Spleen (tissue), 11 donors: ENCODE measurements around the gene LACRT. TPM values are rescaled to one million over a fixed set of nuclear protein-coding genes. Genes with fewer than 3 reads are reported as not detected.

Experiments
- DNase-seq: peaks from one replicate; pipeline ENCODE4 v3.0.0-alpha.2; 2020
- H3K27ac ChIP-seq, 8 donors: fragments of 200-600 bp; sonication (generic) in 7 of 8; 1 replicate in 4 of 8; 2 replicates in 4 of 8; pipeline versions ENCODE4 v1.5.0 to v1.8.0; 2016 to 2021; ENCODE audit warnings: inconsistent platforms in 4 of 8, mild to moderate bottlenecking in 4 of 8, moderate library complexity in 1 of 8
- H3K27me3 ChIP-seq, 7 donors: fragments of 200-600 bp; sonication (generic) in 6 of 7; replicated peaks in 1 of 7; 1 replicate in 4 of 7; 2 replicates in 3 of 7; pipeline versions ENCODE4 v1.5.0 to v1.8.0; 2016 to 2021; ENCODE audit warnings: inconsistent platforms in 3 of 7, mild to moderate bottlenecking in 1 of 7
- H3K36me3 ChIP-seq, 6 donors: fragments of 200-600 bp; sonication (generic) in 5 of 6; 1 replicate in 4 of 6; 2 replicates in 2 of 6; pipeline versions ENCODE4 v1.5.0 to v1.8.0; 2016 to 2021; ENCODE audit warnings: inconsistent platforms in 2 of 6
- H3K4me1 ChIP-seq, 6 donors: fragments of 200-600 bp; sonication (generic) in 5 of 6; 1 replicate in 3 of 6; 2 replicates in 3 of 6; pipeline versions ENCODE4 v1.5.0 to v1.8.0; 2016 to 2021; ENCODE audit warnings: inconsistent platforms in 3 of 6
- H3K4me3 ChIP-seq, 8 donors: fragments of 200-600 bp; sonication (generic) in 7 of 8; 1 replicate in 4 of 8; 2 replicates in 4 of 8; pipeline versions ENCODE4 v1.5.0 to v1.8.0; 2016 to 2021; ENCODE audit warnings: inconsistent platforms in 4 of 8, mild to moderate bottlenecking in 4 of 8, moderate library complexity in 2 of 8
- H3K9me3 ChIP-seq, 8 donors: fragments of 200-600 bp; sonication (generic) in 7 of 8; 1 replicate in 4 of 8; 2 replicates in 4 of 8; pipeline versions ENCODE4 v1.5.0 to v1.8.0; 2016 to 2021; ENCODE audit warnings: inconsistent platforms in 4 of 8
- POLR2A ChIP-seq, 3 donors: fragments of 450-650 bp; IDR thresholded peaks; one replicate each; pipeline ENCODE4 v1.5.1; 2017; ENCODE audit warnings: antibody characterized with exemption in 3 of 3, mild to moderate bottlenecking in 1 of 3
- POLR2AphosphoS5 ChIP-seq, 3 donors: sonication (generic); formaldehyde crosslinking; IDR thresholded peaks; one replicate each; pipeline ENCODE4 v1.5.1; 2017; ENCODE audit warnings: antibody characterized with exemption in 3 of 3
- WGBS, 5 donors: extraction: QIAGEN DNeasy Blood & Tissue Kit in 3 of 5; methylation state at CpG; one replicate each; pipeline versions ENCODE4 v1.1.5 to v1.1.7; 2013 to 2018; 5-methylcytosine and 5-hydroxymethylcytosine counted together
- intact Hi-C: fragments of 100-400 bp; cut with DNase I; formaldehyde crosslinking; loops from one replicate; pipeline ENCODE4 v1.15.0; 2023; ENCODE audit warnings: low total_unique reads
- polyA plus RNA-seq, 3 donors: library from polyadenylated mRNA; stranded (reverse); fragments of 200-250 nt; gene quantifications; one replicate each; pipeline ENCODE4 v1.2.1, GENCODE V29; 2013
- total RNA-seq, 7 donors: library from RNA; depleted of rRNA in 3 of 7; stranded (reverse); fragments of >200 nt in 3 of 7; fragmentation: NEBNext Ultra II Directional in 4 of 7; extraction: Animal tissue kit (Norgen Biotek cat#: 25700) in 4 of 7; gene quantifications; one replicate each; pipeline versions ENCODE4 v1.1.0 to v1.2.1, GENCODE V29; 2016 to 2021
- TF ChIP-seq, protein P1 (sequence below), 11 experiments: fragments of 200-600 bp in 7 of 11; fragments of 450-650 bp in 4 of 11; sonication (generic) in 4 of 11; IDR thresholded peaks in 8 of 11; conservative IDR thresholded peaks in 3 of 11; 1 replicate in 7 of 11; 2 replicates in 4 of 11; pipeline versions ENCODE4 v1.4.0 to v1.8.0; 2016 to 2021; ENCODE audit warnings: antibody characterized with exemption in 11 of 11, inconsistent platforms in 4 of 11, mild to moderate bottlenecking in 1 of 11
- donor health status: healthy with polysubstance abuse.
- donor health status: DM: no; HTN: no; CAD: no; lungs with moderate emphysema.
- donor health status: DM: no; HTN: no; CAD: no.
- donor health status: Bipolar disorder and iron deficiency.
- donor health status: healthy.
- donor health status: DM: no; HTN: no; CAD: no.
- donor health status: DM: yes; HTN: yes; CAD: no.

LACRT gene
- total and polyA plus RNA-seq, 10 donors: not detected

DNA sequence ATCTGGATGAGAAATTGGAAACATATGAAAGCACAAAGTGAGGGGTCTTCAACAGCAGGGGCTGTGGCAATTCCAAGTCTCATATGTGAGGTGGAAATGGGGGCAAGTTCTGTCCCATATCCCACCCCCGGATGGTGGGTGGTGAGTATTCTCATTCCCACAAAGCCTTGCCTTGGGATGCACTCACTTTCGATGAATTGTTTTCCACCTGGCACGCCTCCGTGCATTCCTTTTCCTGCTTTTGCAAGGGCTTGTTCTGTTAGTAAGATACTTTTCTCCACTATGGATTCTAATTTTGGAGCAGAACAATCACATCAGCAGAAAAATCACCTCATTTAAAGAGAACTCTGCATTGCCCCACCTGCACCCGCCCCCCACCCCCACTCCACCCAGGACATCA is 3.1 kb downstream of the LACRT start:
- intact Hi-C loops: no loop called here
- H3K27ac ChIP-seq: no peak overlapping the region
- no peak for DNase-seq
- no peaks in the 10 kb centered on the region for H3K4me1 ChIP-seq
- TF ChIP-seq POLR2AphosphoS5 (IDR thresholded peaks at IDR 0.05) (no peak), POLR2A (IDR thresholded peaks at IDR 0.05) (no peak)
- TF ChIP-seq, protein P1, sequence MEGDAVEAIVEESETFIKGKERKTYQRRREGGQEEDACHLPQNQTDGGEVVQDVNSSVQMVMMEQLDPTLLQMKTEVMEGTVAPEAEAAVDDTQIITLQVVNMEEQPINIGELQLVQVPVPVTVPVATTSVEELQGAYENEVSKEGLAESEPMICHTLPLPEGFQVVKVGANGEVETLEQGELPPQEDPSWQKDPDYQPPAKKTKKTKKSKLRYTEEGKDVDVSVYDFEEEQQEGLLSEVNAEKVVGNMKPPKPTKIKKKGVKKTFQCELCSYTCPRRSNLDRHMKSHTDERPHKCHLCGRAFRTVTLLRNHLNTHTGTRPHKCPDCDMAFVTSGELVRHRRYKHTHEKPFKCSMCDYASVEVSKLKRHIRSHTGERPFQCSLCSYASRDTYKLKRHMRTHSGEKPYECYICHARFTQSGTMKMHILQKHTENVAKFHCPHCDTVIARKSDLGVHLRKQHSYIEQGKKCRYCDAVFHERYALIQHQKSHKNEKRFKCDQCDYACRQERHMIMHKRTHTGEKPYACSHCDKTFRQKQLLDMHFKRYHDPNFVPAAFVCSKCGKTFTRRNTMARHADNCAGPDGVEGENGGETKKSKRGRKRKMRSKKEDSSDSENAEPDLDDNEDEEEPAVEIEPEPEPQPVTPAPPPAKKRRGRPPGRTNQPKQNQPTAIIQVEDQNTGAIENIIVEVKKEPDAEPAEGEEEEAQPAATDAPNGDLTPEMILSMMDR (IDR thresholded peaks at IDR 0.05 in 8 of 11, conservative IDR thresholded peaks at IDR 0.05 in 3 of 11): no peak
- WGBS, 5 donors: 78 to 88% (median 80%) methylated on average over 5 of the region's 5 CpGs
- no peak overlapping the region for H3K4me3 ChIP-seq
- H3K27me3 ChIP-seq: peaks cover 0 to 23% (median 0%) of the 10 kb centered on the region in 7 donors
- peaks cover 0 to 21% (median 12%) of the 10 kb centered on the region in 8 donors for H3K9me3 ChIP-seq
- no peaks in the 10 kb centered on the region for H3K36me3 ChIP-seq

DNA sequence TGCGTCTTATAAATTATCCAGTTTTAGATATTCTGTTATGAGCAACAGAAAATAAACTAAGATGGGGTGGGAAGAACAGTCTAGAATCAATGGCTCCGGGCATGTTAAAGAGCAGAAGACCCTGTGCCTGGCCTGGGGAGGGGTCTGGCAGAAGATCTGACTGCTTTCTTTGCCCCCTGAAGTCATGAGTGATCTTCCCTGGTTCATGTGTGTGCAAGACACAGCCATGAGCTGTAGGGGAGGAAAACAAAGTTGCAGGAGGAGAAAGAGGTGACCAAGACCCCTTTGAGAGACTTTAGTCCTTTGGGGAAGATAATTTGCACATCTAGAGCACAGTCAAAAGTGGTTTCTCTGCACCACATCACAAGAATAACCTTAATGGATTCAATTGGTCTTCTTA is 4.8 kb downstream of the LACRT start:
- H3K36me3 ChIP-seq: no peaks in the 10 kb centered on the region
- H3K4me3 ChIP-seq: no peak overlapping the region
- DNase-seq: no peak
- peaks cover 0 to 38% (median 0%) of the 10 kb centered on the region in 7 donors for H3K27me3 ChIP-seq
- TF ChIP-seq POLR2A (IDR thresholded peaks at IDR 0.05) (no peak), POLR2AphosphoS5 (IDR thresholded peaks at IDR 0.05) (no peak)
- TF ChIP-seq, protein P1 (IDR thresholded peaks at IDR 0.05 in 8 of 11, conservative IDR thresholded peaks at IDR 0.05 in 3 of 11): no peak
- no peak overlapping the region for H3K27ac ChIP-seq
- 77 to 90% (median 87%) methylated on average over 2 of the region's 2 CpGs for WGBS, 5 donors
- H3K9me3 ChIP-seq: peaks cover 0 to 22% (median 12%) of the 10 kb centered on the region in 8 donors
- H3K4me1 ChIP-seq: no peaks in the 10 kb centered on the region
- intact Hi-C loops: no loop called here

DNA sequence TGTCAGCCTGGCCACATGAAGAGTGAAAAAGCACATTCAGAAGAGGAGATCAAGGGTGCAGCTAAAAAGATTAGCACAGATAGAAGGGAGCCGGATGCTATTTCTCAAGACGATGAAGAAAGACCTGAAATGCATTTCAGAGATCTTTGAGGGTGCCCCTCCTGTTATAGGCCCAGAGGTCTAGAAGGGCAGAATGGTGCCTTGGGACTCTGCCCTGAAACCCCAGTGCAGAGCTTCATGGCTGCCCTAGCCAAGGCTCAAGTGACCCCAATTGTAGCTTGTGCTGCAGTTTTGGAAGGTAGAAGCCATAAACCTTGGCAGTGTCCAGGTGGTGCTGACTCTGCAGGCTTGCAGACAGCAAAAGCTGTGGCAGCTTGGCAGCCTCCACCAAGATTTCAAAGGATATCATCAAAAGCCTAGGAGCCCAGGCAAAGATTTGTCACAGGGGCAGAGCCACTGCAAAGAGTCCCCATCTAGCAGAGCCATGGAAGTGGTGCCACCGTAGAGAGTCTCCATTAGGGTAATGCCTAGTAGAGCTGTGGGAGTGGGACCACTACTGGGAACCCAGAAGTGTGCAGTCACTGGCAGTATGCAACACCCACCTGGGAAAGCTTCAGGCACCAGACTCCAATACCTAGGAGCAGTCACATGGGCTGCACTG is 6.4 kb downstream of the LACRT start:
- H3K9me3 ChIP-seq: peaks cover 0 to 22% (median 12%) of the 10 kb centered on the region in 8 donors
- no peaks in the 10 kb centered on the region for H3K36me3 ChIP-seq
- DNase-seq: no peak
- H3K27me3 ChIP-seq: peaks cover 0 to 43% (median 0%) of the 10 kb centered on the region in 7 donors
- TF ChIP-seq, protein P1 (IDR thresholded peaks at IDR 0.05 in 8 of 11, conservative IDR thresholded peaks at IDR 0.05 in 3 of 11): no peak
- TF ChIP-seq POLR2A (IDR thresholded peaks at IDR 0.05) (no peak), POLR2AphosphoS5 (IDR thresholded peaks at IDR 0.05) (no peak)
- H3K4me3 ChIP-seq: no peak overlapping the region
- no peak overlapping the region for H3K27ac ChIP-seq
- WGBS, 5 donors: 83 to 97% (median 96%) methylated on average over 3 of the region's 3 CpGs
- intact Hi-C loops: no loop called here
- no peaks in the 10 kb centered on the region for H3K4me1 ChIP-seq

DNA sequence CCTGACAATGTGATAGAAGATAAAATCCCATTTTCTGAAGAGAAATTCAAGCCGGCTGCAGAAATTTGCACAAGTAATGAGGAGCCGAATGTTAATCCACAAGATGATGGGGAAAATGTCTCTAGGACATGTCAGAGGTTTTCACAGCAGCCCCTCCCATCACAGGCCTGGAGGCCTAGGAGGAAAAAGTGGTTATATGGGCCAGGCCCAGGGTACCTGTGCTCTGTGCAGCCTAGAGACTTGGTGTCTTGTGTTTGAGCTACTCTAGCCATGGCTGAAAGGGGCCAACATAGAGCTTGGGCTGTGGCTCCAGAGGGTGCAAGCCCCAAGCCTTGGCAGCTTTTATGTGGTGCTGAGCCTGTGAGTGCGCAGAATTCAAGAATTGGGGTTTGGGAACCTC is 7.4 kb downstream of the LACRT start:
- TF ChIP-seq POLR2AphosphoS5 (IDR thresholded peaks at IDR 0.05) (no peak), POLR2A (IDR thresholded peaks at IDR 0.05) (no peak)
- TF ChIP-seq, protein P1 (IDR thresholded peaks at IDR 0.05 in 8 of 11, conservative IDR thresholded peaks at IDR 0.05 in 3 of 11): no peak
- 81 to 94% (median 89%) methylated on average over 3 of the region's 3 CpGs for WGBS, 5 donors

More for the DNA sequence above, 7.4 kb downstream of the LACRT start:
- Histone ChIP-seq H3K36me3 (no peaks in the 10 kb centered on the region), H3K9me3 (peaks cover 0 to 22% (median 12%) of the 10 kb centered on the region in 8 donors), H3K27ac (no peak overlapping the region), H3K4me3 (no peak overlapping the region), H3K4me1 (no peaks in the 10 kb centered on the region), H3K27me3 (peaks cover 0 to 40% (median 0%) of the 10 kb centered on the region in 7 donors)
- no peak for DNase-seq
- intact Hi-C loops: no loop called here
